IMR-90 (cell line): ENCODE results near the gene ZNF236.

ENCODE experiments used
- BHLHE40 ChIP-seq: fragments of 150-350 bp; IDR thresholded peaks from 2 replicates; pipeline ENCODE4 v1.6.1; 2016; ENCODE audit warnings: mild to moderate bottlenecking, low read depth, low read length
- CEBPB ChIP-seq: IDR thresholded peaks from 2 replicates; pipeline ENCODE4 v1.6.1; 2012; ENCODE audit warnings: low read depth, low read length, improper control_type of control experiment
- CTCF ChIP-seq: conservative IDR thresholded peaks from 2 replicates; pipeline ENCODE4 v1.5.1; 2012; ENCODE audit warnings: mild to moderate bottlenecking, low read depth, low read length, improper control_type of control experiment
- MAFK ChIP-seq: IDR thresholded peaks from 2 replicates; pipeline ENCODE4 v1.6.1; 2012; ENCODE audit warnings: low read depth, low read length, improper control_type of control experiment
- MAZ ChIP-seq: IDR thresholded peaks from 2 replicates; pipeline ENCODE4 v1.6.1; 2012; ENCODE audit warnings: low read depth, mild to moderate bottlenecking, low read length, improper control_type of control experiment, moderate library complexity, borderline replicate concordance
- MXI1 ChIP-seq: IDR thresholded peaks from 2 replicates; pipeline ENCODE4 v1.6.1; 2012; ENCODE audit warnings: low read depth, mild to moderate bottlenecking, low read length, moderate library complexity, borderline replicate concordance
- POLR2A ChIP-seq: IDR thresholded peaks from 2 replicates; pipeline ENCODE4 v1.6.1; 2012; ENCODE audit warnings: mild to moderate bottlenecking, low read depth, low read length
- RAD21 ChIP-seq: IDR thresholded peaks from 2 replicates; pipeline ENCODE4 v1.6.1; 2012; ENCODE audit warnings: low read length, improper control_type of control experiment
- RFX5 ChIP-seq: IDR thresholded peaks from 2 replicates; pipeline ENCODE4 v1.8.0; 2012; ENCODE audit warnings: low read depth, mild to moderate bottlenecking, low read length, moderate library complexity
- SMC3 ChIP-seq: fragments of 150-350 bp; IDR thresholded peaks from 2 replicates; pipeline ENCODE4 v1.6.1; 2016; ENCODE audit warnings: low read depth, mild to moderate bottlenecking, antibody characterized with exemption, low read length, moderate library complexity
- USF2 ChIP-seq: fragments of 150-350 bp; IDR thresholded peaks from 2 replicates; pipeline ENCODE4 v1.6.1; 2017; ENCODE audit warnings: mild to moderate bottlenecking, antibody characterized with exemption, low read length, low read depth

DNA sequence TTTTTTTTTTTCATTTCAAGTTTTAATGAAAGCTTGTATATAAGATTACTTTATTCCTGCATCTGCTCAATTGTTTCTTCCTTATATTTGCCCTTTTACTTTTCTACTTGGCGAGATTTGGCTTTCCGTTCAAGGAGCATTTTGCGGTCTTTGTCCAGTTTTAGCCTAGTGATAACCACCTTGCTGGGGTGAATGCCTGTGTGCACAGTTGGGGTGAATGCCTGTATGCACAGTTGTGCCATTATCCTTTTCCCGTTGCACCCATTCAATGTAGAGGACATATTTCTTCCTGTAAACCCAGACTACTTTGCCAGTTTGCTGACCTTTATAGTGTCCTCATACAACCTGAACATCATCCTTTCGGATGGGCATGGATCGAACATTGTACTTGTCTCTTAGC lies 12.0 kb downstream of the ZNF236 start:
- TF ChIP-seq CTCF (no peak), POLR2A (no peak), USF2 (no peak), CEBPB (no peak), SMC3 (no peak), MAZ (no peak), MAFK (no peak), RFX5 (no peak), BHLHE40 (no peak), RAD21 (no peak), MXI1 (no peak)
